DOHH2 (cell line): ENCODE results near the gene PLEKHG5.

Experiments
- H3F3A ChIP-seq: fragments of 200-600 bp; sonication (generic), shearing (Covaris generic); 2 replicates; pipeline ENCODE4 v1.6.0; 2016; ENCODE audit warnings: antibody characterized with exemption, mild to moderate bottlenecking; ENCODE audit not compliant: control insufficient read depth, insufficient read depth
- H3K27ac ChIP-seq: fragments of 200-600 bp; sonication (generic); 2 replicates; pipeline ENCODE4 v1.5.1; 2014; ENCODE audit warnings: low read depth, mild to moderate bottlenecking, low read length, moderate library complexity
- H3K27me3 ChIP-seq: fragments of 200-600 bp; sonication (generic); 2 replicates; pipeline ENCODE4 v1.6.1; 2014; ENCODE audit warnings: mild to moderate bottlenecking, low read length, mixed read lengths; ENCODE audit not compliant: control insufficient read depth
- H3K36me3 ChIP-seq: fragments of 200-600 bp; sonication (generic); 2 replicates; pipeline ENCODE4 v1.6.1; 2014; ENCODE audit warnings: mild to moderate bottlenecking, low read length, moderate library complexity, mixed read lengths; ENCODE audit not compliant: control insufficient read depth
- H3K4me1 ChIP-seq: fragments of 200-600 bp; sonication (generic); 2 replicates; pipeline ENCODE4 v1.6.1; 2014; ENCODE audit warnings: mild to moderate bottlenecking, low read length, mixed read lengths; ENCODE audit not compliant: control insufficient read depth
- H3K4me2 ChIP-seq: fragments of 200-600 bp; sonication (generic); 2 replicates; pipeline ENCODE4 v1.6.0; 2014; ENCODE audit warnings: mild to moderate bottlenecking, low read length, moderate library complexity
- H3K4me3 ChIP-seq: fragments of 200-600 bp; sonication (generic); 2 replicates; pipeline ENCODE4 v1.5.1; 2014; ENCODE audit warnings: mild to moderate bottlenecking, low read length, mixed read lengths
- H3K79me2 ChIP-seq: fragments of 200-600 bp; sonication (generic); 2 replicates; pipeline ENCODE4 v1.6.1; 2014; ENCODE audit warnings: mild to moderate bottlenecking, low read length, mixed read lengths; ENCODE audit not compliant: control insufficient read depth
- H3K9me2 ChIP-seq: fragments of 200-600 bp; sonication (generic); replicated peaks from 2 replicates; pipeline ENCODE4 v1.6.1; 2014; ENCODE audit warnings: mild to moderate bottlenecking, low read length, mixed read lengths; ENCODE audit not compliant: control insufficient read depth
- H3K9me3 ChIP-seq: fragments of 200-600 bp; sonication (generic); 2 replicates; pipeline ENCODE4 v1.6.1; 2014; ENCODE audit warnings: antibody characterized with exemption, low read length, mixed read lengths; ENCODE audit not compliant: control insufficient read depth, insufficient read depth
- H4K20me1 ChIP-seq: fragments of 200-600 bp; sonication (generic); 2 replicates; pipeline ENCODE4 v1.6.0; 2014; ENCODE audit warnings: low read depth, mild to moderate bottlenecking, antibody characterized with exemption, low read length, moderate library complexity; ENCODE audit not compliant: control insufficient read depth, insufficient read depth
- CTCF ChIP-seq: fragments of 200-600 bp; sonication (generic); IDR thresholded peaks from one replicate; pipeline ENCODE4 v1.5.1; 2014; ENCODE audit warnings: antibody characterized with exemption, mild to moderate bottlenecking, low read depth, low read length; ENCODE audit not compliant: poor library complexity, severe bottlenecking
- EZH2phosphoT487 ChIP-seq: fragments of 200-600 bp; sonication (generic); IDR thresholded peaks from 2 replicates; pipeline ENCODE4 v1.6.1; 2017; ENCODE audit warnings: borderline replicate concordance, mild to moderate bottlenecking, antibody characterized with exemption, low read length, moderate library complexity, mixed read lengths

The PLEKHG5 gene

GRCh38 chr1:6474815-6475282 is 16.6 kb downstream of the PLEKHG5 start:
- H3K4me3 ChIP-seq: no peak overlapping the region
- H3F3A ChIP-seq: no peaks in the 10 kb centered on the region
- H3K9me2 ChIP-seq: no peaks in the 10 kb centered on the region
- no peak overlapping the region for H3K27ac ChIP-seq
- H3K4me1 ChIP-seq: no peaks in the 10 kb centered on the region
- no peaks in the 10 kb centered on the region for H3K36me3 ChIP-seq
- no peak for TF ChIP-seq EZH2phosphoT487
- no peak for TF ChIP-seq CTCF
- no peaks in the 10 kb centered on the region for H4K20me1 ChIP-seq
- no peaks in the 10 kb centered on the region for H3K9me3 ChIP-seq
- no peak overlapping the region for H3K4me2 ChIP-seq
- no peaks in the 10 kb centered on the region for H3K27me3 ChIP-seq
- H3K79me2 ChIP-seq: no peaks in the 10 kb centered on the region

GRCh38 chr1:6473974-6474814 is 17.3 kb downstream of the PLEKHG5 start:
- Histone ChIP-seq H3K9me3 (no peaks in the 10 kb centered on the region), H3K9me2 (no peaks in the 10 kb centered on the region), H3K79me2 (no peaks in the 10 kb centered on the region), H3K36me3 (no peaks in the 10 kb centered on the region), H3K4me2 (no peak overlapping the region), H3K27ac (no peak overlapping the region), H3K4me1 (no peaks in the 10 kb centered on the region), H3K4me3 (no peak overlapping the region), H3K27me3 (no peaks in the 10 kb centered on the region), H3F3A (no peaks in the 10 kb centered on the region), H4K20me1 (no peaks in the 10 kb centered on the region)
- no peak for TF ChIP-seq CTCF
- no peak for TF ChIP-seq EZH2phosphoT487

- no peak for TF ChIP-seq EZH2phosphoT487
- TF ChIP-seq CTCF: no peak
- Histone ChIP-seq H3K4me2 (no peak overlapping the region), H3K4me1 (no peaks in the 10 kb centered on the region), H4K20me1 (no peaks in the 10 kb centered on the region), H3K4me3 (no peak overlapping the region), H3K27me3 (no peaks in the 10 kb centered on the region), H3K9me2 (no peaks in the 10 kb centered on the region), H3K9me3 (no peaks in the 10 kb centered on the region), H3K36me3 (no peaks in the 10 kb centered on the region), H3K79me2 (no peaks in the 10 kb centered on the region), H3F3A (no peaks in the 10 kb centered on the region), H3K27ac (no peak overlapping the region)
Measured at GRCh38 chr1:6473156-6473555, 18.3 kb downstream of the PLEKHG5 start.
